Prostate gland (tissue), 2 donors: Measurements from ENCODE around the gene ZSCAN5A.
"Not testable (repeated sequence)": the region's sequence is repeated elsewhere in the genome, so short reads cannot be mapped to it uniquely, and the experiment has no call there.

Experiments used
- CTCF ChIP-seq, 4 experiments: fragments of 200-600 bp in 2 of 4; fragments of 450-650 bp in 2 of 4; sonication (generic) in 2 of 4; IDR thresholded peaks; 1 replicate in 3 of 4; 2 replicates in 1 of 4; pipeline ENCODE4 v1.5.1; 2016 to 2019; ENCODE audit warnings: antibody characterized with exemption in 4 of 4, mild to moderate bottlenecking in 2 of 4, moderate library complexity in 2 of 4
- POLR2A ChIP-seq: fragments of 450-650 bp; IDR thresholded peaks from one replicate; pipeline ENCODE4 v1.6.1; 2016; ENCODE audit warnings: antibody characterized with exemption, mild to moderate bottlenecking
- POLR2AphosphoS5 ChIP-seq: sonication (generic); formaldehyde crosslinking; IDR thresholded peaks from one replicate; pipeline ENCODE4 v1.6.1; 2017; ENCODE audit warnings: antibody characterized with exemption

- TF ChIP-seq CTCF (IDR thresholded peaks at IDR 0.05); POLR2A; POLR2AphosphoS5: not testable (repeated sequence)
Measured at GRCh38 chr19:56221442-56221841, 93.2 kb downstream of the ZSCAN5A start.
